H9 (cell line): ENCODE measurements around the gene CR1L. TPM values are rescaled to one million over a fixed set of nuclear protein-coding genes. Genes with fewer than 3 reads are reported as not detected.

ENCODE experiments used
- DNase-seq: peaks from one replicate; pipeline ENCODE4 v3.0.0-alpha.2; 2017
- H2AFZ ChIP-seq: one replicate; pipeline ENCODE4 v1.6.1; 2013; ENCODE audit warnings: mild to moderate bottlenecking, low read length, control low read depth, moderate library complexity
- H2AK5ac ChIP-seq: 2 replicates; pipeline ENCODE4 v1.6.1; 2013; ENCODE audit warnings: low read length, control low read depth, mixed read lengths; ENCODE audit not compliant: insufficient read length
- H2BK120ac ChIP-seq: one replicate; pipeline ENCODE4 v1.6.1; 2013; ENCODE audit warnings: low read depth, mild to moderate bottlenecking, low read length, control low read depth, inconsistent platforms; ENCODE audit not compliant: poor library complexity, severe bottlenecking
- H2BK12ac ChIP-seq: 2 replicates; pipeline ENCODE4 v1.6.1; 2013; ENCODE audit warnings: low read length, control low read depth, mixed read lengths, low read depth; ENCODE audit not compliant: insufficient read length
- H2BK15ac ChIP-seq: 2 replicates; pipeline ENCODE4 v1.6.1; 2013; ENCODE audit warnings: low read depth, low read length, control low read depth
- H2BK20ac ChIP-seq: one replicate; pipeline ENCODE4 v1.6.1; 2013; ENCODE audit warnings: low read depth, mild to moderate bottlenecking, low read length, control low read depth, inconsistent platforms; ENCODE audit not compliant: poor library complexity, severe bottlenecking
- H2BK5ac ChIP-seq: 2 replicates; pipeline ENCODE4 v1.6.1; 2013; ENCODE audit warnings: low read length, control low read depth, mixed read lengths; ENCODE audit not compliant: insufficient read length
- H3K14ac ChIP-seq: 2 replicates; pipeline ENCODE4 v1.6.1; 2013; ENCODE audit warnings: low read length, control low read depth; ENCODE audit not compliant: insufficient read depth
- H3K18ac ChIP-seq: 2 replicates; pipeline ENCODE4 v1.6.1; 2013; ENCODE audit warnings: low read depth, mild to moderate bottlenecking, mixed read lengths, low read length, control low read depth; ENCODE audit not compliant: insufficient read length
- H3K23ac ChIP-seq: 2 replicates; pipeline ENCODE4 v1.6.1; 2013; ENCODE audit warnings: low read length, control low read depth, mixed read lengths, low read depth; ENCODE audit not compliant: insufficient read length
- H3K23me2 ChIP-seq: 2 replicates; pipeline ENCODE4 v1.6.1; 2013; ENCODE audit warnings: low read depth, mild to moderate bottlenecking, mixed read lengths, low read length, control low read depth; ENCODE audit not compliant: insufficient read length, poor library complexity, severe bottlenecking
- H3K27ac ChIP-seq: 2 replicates; pipeline ENCODE4 v1.5.1; 2013; ENCODE audit warnings: low read length, control low read depth, mixed read lengths, low read depth; ENCODE audit not compliant: insufficient read length
- H3K27me3 ChIP-seq: 2 replicates; pipeline ENCODE4 v1.6.1; 2013; ENCODE audit warnings: low read length, control low read depth, inconsistent platforms; ENCODE audit not compliant: insufficient read depth
- H3K4ac ChIP-seq: 2 replicates; pipeline ENCODE4 v1.6.1; 2013; ENCODE audit warnings: low read depth, mild to moderate bottlenecking, control low read depth, inconsistent platforms, low read length, moderate library complexity
- H3K4me1 ChIP-seq: 2 replicates; pipeline ENCODE4 v1.6.1; 2013; ENCODE audit warnings: low read length, control low read depth, inconsistent platforms; ENCODE audit not compliant: insufficient read depth
- H3K4me2 ChIP-seq: 2 replicates; pipeline ENCODE4 v1.6.1; 2013; ENCODE audit warnings: low read length, control low read depth, mixed read lengths; ENCODE audit not compliant: insufficient read length, insufficient read depth
- H3K56ac ChIP-seq: 2 replicates; pipeline ENCODE4 v1.6.1; 2013; ENCODE audit warnings: low read depth, mild to moderate bottlenecking, mixed read lengths, low read length, control low read depth; ENCODE audit not compliant: insufficient read length
- H3K79me1 ChIP-seq: 2 replicates; pipeline ENCODE4 v1.6.1; 2013; ENCODE audit warnings: low read depth, mild to moderate bottlenecking, moderate library complexity, low read length, control low read depth, inconsistent platforms; ENCODE audit not compliant: insufficient read depth, poor library complexity, severe bottlenecking
- H3K79me2 ChIP-seq: 2 replicates; pipeline ENCODE4 v1.6.1; 2013; ENCODE audit warnings: low read length, control low read depth, inconsistent platforms; ENCODE audit not compliant: insufficient read depth
- H3K9ac ChIP-seq: 2 replicates; pipeline ENCODE4 v1.6.1; 2013; ENCODE audit warnings: low read length, control low read depth, mixed read lengths; ENCODE audit not compliant: insufficient read length; ENCODE audit errors: extremely low read depth
- H3K9me3 ChIP-seq: one replicate; pipeline ENCODE4 v1.6.1; 2013; ENCODE audit warnings: low read depth, low read length, inconsistent platforms; ENCODE audit not compliant: control insufficient read depth
- H3T11ph ChIP-seq: one replicate; pipeline ENCODE4 v1.6.1; 2013; ENCODE audit warnings: mild to moderate bottlenecking, low read length, control low read depth, inconsistent platforms
- H4K20me1 ChIP-seq: one replicate; pipeline ENCODE4 v1.6.1; 2013; ENCODE audit not compliant: control insufficient read depth, insufficient read length, insufficient read depth
- H4K5ac ChIP-seq: 2 replicates; pipeline ENCODE4 v1.6.1; 2013; ENCODE audit warnings: low read depth, mild to moderate bottlenecking, mixed read lengths, low read length, control low read depth; ENCODE audit not compliant: insufficient read length
- H4K8ac ChIP-seq: replicated peaks from 2 replicates; pipeline ENCODE4 v1.6.1; 2013; ENCODE audit warnings: low read length, control low read depth, mixed read lengths, low read depth; ENCODE audit not compliant: insufficient read length
- H4K91ac ChIP-seq: 2 replicates; pipeline ENCODE4 v1.6.1; 2013; ENCODE audit warnings: low read depth, mild to moderate bottlenecking, moderate library complexity, mixed read lengths, low read length, control low read depth; ENCODE audit not compliant: insufficient read length
- H3K27ac Mint-ChIP-seq, 3 experiments: 2 replicates in 2 of 3; 3 replicates in 1 of 3; pipeline ENCODE4 v1.8.0; 2020 to 2021; ENCODE audit warnings: mixed read lengths in 3 of 3, mild to moderate bottlenecking in 1 of 3, moderate library complexity in 1 of 3
- H3K27me3 Mint-ChIP-seq: 2 replicates; pipeline ENCODE4 v1.8.0; 2021; ENCODE audit warnings: low read depth, mild to moderate bottlenecking, moderate library complexity, mixed read lengths
- H3K36me3 Mint-ChIP-seq, 3 experiments: 2 replicates in 2 of 3; 3 replicates in 1 of 3; pipeline ENCODE4 v1.8.0; 2020 to 2021; ENCODE audit warnings: low read depth in 3 of 3, mixed read lengths in 3 of 3; ENCODE audit not compliant: insufficient read depth in 1 of 3
- H3K4me1 Mint-ChIP-seq, 2 experiments: 2 replicates each; pipeline ENCODE4 v1.8.0; 2020; ENCODE audit warnings: mixed read lengths in 2 of 2
- H3K4me3 Mint-ChIP-seq, 2 experiments: 2 replicates in 1 of 2; 3 replicates in 1 of 2; pipeline ENCODE4 v1.8.0; 2020 to 2021; ENCODE audit warnings: mild to moderate bottlenecking in 2 of 2, mixed read lengths in 2 of 2, moderate library complexity in 1 of 2
- H3K9me3 Mint-ChIP-seq, 2 experiments: 2 replicates in 1 of 2; 3 replicates in 1 of 2; pipeline ENCODE4 v1.8.0; 2020; ENCODE audit warnings: mild to moderate bottlenecking in 2 of 2, mixed read lengths in 2 of 2, moderate library complexity in 1 of 2
- WGBS: extraction: QIAGEN DNeasy Blood & Tissue Kit; methylation state at CpG from one replicate; pipeline ENCODE4 v1.1.7; 2013; ENCODE audit warnings: missing lambda C conversion rate, low lambda C conversion rate, mixed read lengths; ENCODE audit not compliant: insufficient read length; ENCODE audit errors: extremely low coverage; 5-methylcytosine and 5-hydroxymethylcytosine counted together
- total RNA-seq: library from RNA; stranded (reverse); gene quantifications from 2 replicates; pipeline ENCODE4 v1.2.1, GENCODE V29; 2021
- TF ChIP-seq, protein P1 (sequence below): fragments of 200-600 bp; sonication (generic); conservative IDR thresholded peaks from 3 replicates; pipeline ENCODE4 v1.8.0; 2021; ENCODE audit warnings: antibody characterized with exemption, mild to moderate bottlenecking

CR1L gene
- total RNA-seq, 1 experiment from 2014 or later: 0.37 TPM

GRCh38 chr1:207647671-207648333 is 2.9 kb downstream of the CR1L start:
- Histone ChIP-seq H3K27ac (no peak overlapping the region), H4K20me1 (no peaks in the 10 kb centered on the region), H3K18ac (no peak overlapping the region), H3K4ac (no peak overlapping the region), H3T11ph (no peak overlapping the region), H3K4me2 (no peak overlapping the region), H3K23me2 (no peaks in the 10 kb centered on the region), H4K5ac (no peak overlapping the region), H2BK12ac (no peak overlapping the region), H3K9ac (no peak overlapping the region), H3K27me3 (no peaks in the 10 kb centered on the region), H4K91ac (no peak overlapping the region), H3K14ac (no peak overlapping the region), H3K56ac (no peak overlapping the region), H2AK5ac (no peak overlapping the region), H2BK20ac (no peak overlapping the region), H2AFZ (no peak overlapping the region), H2BK5ac (no peak overlapping the region), H4K8ac (no peak overlapping the region), H3K4me1 (no peaks in the 10 kb centered on the region; the same call in 1 of the 2 replicates), H3K79me1 (no peaks in the 10 kb centered on the region), H2BK15ac (no peak overlapping the region), H2BK120ac (no peak overlapping the region), H3K9me3 (no peaks in the 10 kb centered on the region), H3K79me2 (no peaks in the 10 kb centered on the region), H3K23ac (no peak overlapping the region)
- peaks cover 26 to 34% of the 10 kb centered on the region in 2 experiments for H3K4me1 Mint-ChIP-seq
- H3K27me3 Mint-ChIP-seq: no peaks in the 10 kb centered on the region
- TF ChIP-seq, protein P1, sequence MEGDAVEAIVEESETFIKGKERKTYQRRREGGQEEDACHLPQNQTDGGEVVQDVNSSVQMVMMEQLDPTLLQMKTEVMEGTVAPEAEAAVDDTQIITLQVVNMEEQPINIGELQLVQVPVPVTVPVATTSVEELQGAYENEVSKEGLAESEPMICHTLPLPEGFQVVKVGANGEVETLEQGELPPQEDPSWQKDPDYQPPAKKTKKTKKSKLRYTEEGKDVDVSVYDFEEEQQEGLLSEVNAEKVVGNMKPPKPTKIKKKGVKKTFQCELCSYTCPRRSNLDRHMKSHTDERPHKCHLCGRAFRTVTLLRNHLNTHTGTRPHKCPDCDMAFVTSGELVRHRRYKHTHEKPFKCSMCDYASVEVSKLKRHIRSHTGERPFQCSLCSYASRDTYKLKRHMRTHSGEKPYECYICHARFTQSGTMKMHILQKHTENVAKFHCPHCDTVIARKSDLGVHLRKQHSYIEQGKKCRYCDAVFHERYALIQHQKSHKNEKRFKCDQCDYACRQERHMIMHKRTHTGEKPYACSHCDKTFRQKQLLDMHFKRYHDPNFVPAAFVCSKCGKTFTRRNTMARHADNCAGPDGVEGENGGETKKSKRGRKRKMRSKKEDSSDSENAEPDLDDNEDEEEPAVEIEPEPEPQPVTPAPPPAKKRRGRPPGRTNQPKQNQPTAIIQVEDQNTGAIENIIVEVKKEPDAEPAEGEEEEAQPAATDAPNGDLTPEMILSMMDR: no peak
- no peaks in the 10 kb centered on the region for H3K9me3 Mint-ChIP-seq
- H3K4me3 Mint-ChIP-seq: no peak overlapping the region
- no peaks in the 10 kb centered on the region for H3K36me3 Mint-ChIP-seq
- WGBS: no CpG with 5 or more reads among the region's 4 CpGs
- H3K27ac Mint-ChIP-seq: no peak overlapping the region
- DNase-seq: no peak
